ENCODE results near the gene ANKS4B.
"Not testable (repeated sequence)": the region's sequence is repeated elsewhere in the genome, so short reads cannot be mapped to it uniquely, and the experiment has no call there.

The ANKS4B gene

GRCh38 chr16:21289789-21290188, 56.3 kb downstream of the ANKS4B start:
- not testable (repeated sequence) for DNase-seq (ENCODE audit: low read depth)

DNA sequence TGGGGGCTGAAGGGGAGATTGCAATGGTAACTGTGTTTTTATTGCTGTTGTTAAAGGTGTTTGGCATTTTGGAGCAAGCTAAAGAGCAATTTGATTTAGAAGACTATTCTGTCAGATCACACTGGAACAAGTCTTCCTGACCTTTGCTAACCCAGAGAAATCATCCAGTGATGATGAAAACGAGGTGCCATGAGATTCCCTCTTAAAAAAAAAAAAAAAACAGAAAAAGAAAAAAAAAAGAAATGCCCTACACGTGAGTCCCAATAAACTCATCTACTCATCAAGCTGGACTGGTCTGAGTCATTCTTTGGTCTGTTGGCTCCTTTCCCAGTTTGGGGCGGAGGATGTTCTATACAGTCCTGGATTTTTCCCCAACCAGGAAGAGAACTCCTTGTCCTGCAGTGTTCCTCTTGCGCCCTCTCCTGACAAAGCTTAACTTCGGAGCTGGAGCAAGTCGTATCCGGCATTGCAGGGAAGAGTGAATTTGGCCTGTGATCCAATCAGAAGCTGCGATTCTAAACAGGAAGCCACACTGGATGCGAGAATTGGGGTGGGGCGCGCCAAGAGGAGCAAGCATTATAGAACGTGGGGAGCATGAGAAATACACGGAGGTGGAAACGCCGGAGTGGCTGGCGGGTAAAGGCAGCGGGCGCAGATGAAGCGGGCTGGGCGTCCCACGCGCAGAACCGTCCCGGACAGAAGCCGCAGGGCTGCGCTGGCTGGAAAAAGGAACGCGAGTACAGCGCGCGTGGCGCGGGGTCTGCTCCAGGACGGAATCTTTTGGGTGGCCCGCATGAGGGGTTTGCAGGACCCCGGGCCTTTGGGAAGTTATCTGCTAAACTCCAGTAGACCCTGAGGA, 67.0 kb downstream of the ANKS4B start:
- no peak for DNase-seq (ENCODE audit: low read depth)

- peak; percentile 7 for DNase-seq (ENCODE audit: low read depth)
Measured at GRCh38 chr16:21301168-21301894, 67.8 kb downstream of the ANKS4B start.

DNA sequence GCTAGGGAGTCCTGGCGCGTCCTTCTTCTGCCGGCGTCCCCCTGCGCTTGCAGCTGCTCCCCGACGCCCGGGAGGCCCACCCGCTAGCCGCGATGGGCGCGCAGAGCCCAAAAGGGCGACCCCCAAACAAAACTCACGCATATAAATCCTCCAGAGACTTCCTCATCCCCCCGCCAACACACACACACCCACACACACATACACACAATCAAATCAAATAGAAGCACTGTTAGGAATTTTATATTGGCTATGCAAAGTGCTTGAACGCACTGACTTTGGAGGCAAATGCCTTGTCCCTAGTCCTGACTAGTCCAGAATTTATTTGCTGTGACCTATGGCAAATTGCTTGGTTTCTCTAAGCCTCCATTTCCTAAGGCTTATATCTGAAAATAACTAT, 68.4 kb downstream of the ANKS4B start:
- no peak for DNase-seq (ENCODE audit: low read depth)

GRCh38 chr16:21302454-21302853, 69.0 kb downstream of the ANKS4B start:
- no peak for DNase-seq (ENCODE audit: low read depth)

- no peak for DNase-seq (ENCODE audit: low read depth)
Measured at GRCh38 chr16:21302898-21303528, 69.5 kb downstream of the ANKS4B start.
